ENCODE results near the gene KIAA1549.

DNA sequence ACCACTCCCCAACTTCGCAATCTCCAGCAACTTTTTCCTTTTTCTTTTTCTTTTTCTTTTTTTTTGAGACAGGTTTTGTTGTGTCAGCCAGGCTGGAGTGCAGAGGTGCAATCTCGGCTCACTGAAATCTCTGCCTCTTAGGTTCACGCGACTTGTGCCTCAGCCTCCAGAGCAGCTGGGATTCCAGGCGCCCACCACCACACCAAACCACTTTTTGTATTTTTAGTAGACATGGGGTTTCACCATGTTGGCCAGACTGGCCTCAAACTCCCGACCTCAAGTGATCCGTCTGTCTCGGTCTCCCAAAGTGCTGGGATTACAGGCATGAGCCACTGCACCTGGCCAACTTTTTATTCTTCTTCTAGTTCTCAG, 55.0 kb downstream of the KIAA1549 start:
- TF ChIP-seq CTCF (IDR thresholded peaks at IDR 0.05) (no peak), POLR2A (IDR thresholded peaks at IDR 0.05) (no peak)

Measured in tibial nerve (tissue), 3 donors.